Right lobe of liver (tissue), 4 donors: Measurements from ENCODE around the gene NFIA.
A peak's percentile ranks its signal among the peaks of the same experiment; 100 is the strongest.

Experiments used
- POLR2A ChIP-seq: fragments of 450-650 bp; IDR thresholded peaks from one replicate; pipeline ENCODE4 v1.6.1; 2017; ENCODE audit warnings: antibody characterized with exemption, mild to moderate bottlenecking
- TF ChIP-seq, protein P1 (sequence below), 4 donors: fragments of 200-600 bp in 3 of 4; fragments of 450-650 bp in 1 of 4; IDR thresholded peaks; one replicate each; pipeline versions ENCODE4 v1.5.1 to v1.8.0; 2016 to 2022; ENCODE audit warnings: antibody characterized with exemption in 4 of 4, mild to moderate bottlenecking in 2 of 4
- donor health status: DM: no; HTN: no; CAD: no.
- donor health status: DM: no; HTN: no; CAD: no.
- donor health status: DM: no; HTN: yes; CAD: no.

DNA sequence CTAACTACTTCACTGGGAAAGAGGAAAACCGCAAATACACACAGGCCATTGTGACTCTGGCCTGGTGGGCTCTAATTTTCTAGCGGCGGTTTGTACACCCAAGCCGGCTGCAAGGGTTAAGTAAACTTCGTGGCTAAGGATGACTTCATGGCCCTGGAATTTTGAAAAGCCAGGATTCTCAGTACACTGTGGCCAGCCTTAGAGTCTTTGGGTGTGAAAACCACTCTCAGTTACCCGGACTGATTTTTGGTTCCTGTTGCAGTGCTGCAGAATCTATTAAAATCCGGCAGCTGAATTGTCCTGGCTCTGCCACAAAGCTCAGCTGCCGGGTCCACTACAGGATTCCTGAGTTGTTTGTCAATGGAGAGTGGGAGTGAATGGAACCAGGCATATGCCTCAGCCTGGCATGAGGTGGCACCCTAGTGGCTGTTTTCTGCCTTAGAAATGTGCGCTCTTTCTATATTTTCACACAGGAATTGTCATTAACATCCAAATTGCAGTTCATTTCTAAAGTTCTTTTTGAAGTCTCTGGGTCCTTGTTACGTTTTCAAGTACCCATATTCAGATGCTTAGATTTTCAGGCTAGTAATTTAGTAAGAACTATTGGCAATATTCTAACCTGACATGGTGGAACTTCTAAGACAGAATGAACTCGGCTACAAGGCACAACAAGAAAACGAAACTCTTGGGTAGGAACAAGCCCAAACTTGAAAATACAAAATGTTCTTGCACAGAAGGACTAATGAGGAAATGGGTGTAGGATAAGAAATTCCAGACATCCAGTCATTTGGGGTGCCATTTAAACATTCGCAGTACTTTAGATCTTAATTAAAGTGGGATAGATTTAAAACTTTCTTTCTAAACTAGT, 255.9 kb downstream of the NFIA start:
- TF ChIP-seq, protein P1, sequence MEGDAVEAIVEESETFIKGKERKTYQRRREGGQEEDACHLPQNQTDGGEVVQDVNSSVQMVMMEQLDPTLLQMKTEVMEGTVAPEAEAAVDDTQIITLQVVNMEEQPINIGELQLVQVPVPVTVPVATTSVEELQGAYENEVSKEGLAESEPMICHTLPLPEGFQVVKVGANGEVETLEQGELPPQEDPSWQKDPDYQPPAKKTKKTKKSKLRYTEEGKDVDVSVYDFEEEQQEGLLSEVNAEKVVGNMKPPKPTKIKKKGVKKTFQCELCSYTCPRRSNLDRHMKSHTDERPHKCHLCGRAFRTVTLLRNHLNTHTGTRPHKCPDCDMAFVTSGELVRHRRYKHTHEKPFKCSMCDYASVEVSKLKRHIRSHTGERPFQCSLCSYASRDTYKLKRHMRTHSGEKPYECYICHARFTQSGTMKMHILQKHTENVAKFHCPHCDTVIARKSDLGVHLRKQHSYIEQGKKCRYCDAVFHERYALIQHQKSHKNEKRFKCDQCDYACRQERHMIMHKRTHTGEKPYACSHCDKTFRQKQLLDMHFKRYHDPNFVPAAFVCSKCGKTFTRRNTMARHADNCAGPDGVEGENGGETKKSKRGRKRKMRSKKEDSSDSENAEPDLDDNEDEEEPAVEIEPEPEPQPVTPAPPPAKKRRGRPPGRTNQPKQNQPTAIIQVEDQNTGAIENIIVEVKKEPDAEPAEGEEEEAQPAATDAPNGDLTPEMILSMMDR (IDR thresholded peaks at IDR 0.05): peak; percentile 60 to 79 (median 72)
- TF ChIP-seq POLR2A: peak; percentile 15
